ENCODE measurements around the gene ENKUR.

GRCh38 chr10:24949616-24950015 is 66.3 kb downstream of the ENKUR start:
- TF ChIP-seq EZH2 (IDR thresholded peaks at IDR 0.05; ENCODE audit: borderline replicate concordance) (no peak), CTCF (IDR thresholded peaks at IDR 0.05; ENCODE audit: poor library complexity) (no peak), EZH2phosphoT487 (IDR thresholded peaks at IDR 0.05; ENCODE audit: low read depth, severe bottlenecking, unreplicated experiment) (no peak)

Measured in hepatocyte (in vitro differentiated cells).